Fibroblast of skin of left quadriceps (primary cell): ENCODE results near the gene DST.
"Not testable (repeated sequence)": the region's sequence is repeated elsewhere in the genome, so short reads cannot be mapped to it uniquely, and the experiment has no call there.

Source experiments
- DNase-seq, 2 experiments: peaks; one replicate each; pipeline ENCODE4 v3.0.0-alpha.2; 2013; ENCODE audit warnings: low read depth in 2 of 2

The DST gene

GRCh38 chr6:56517155-56517745 lies 125.4 kb downstream of the DST start:
- DNase-seq: peak in 1 of 2 experiments; percentile 42

- no peak for DNase-seq
These were observed 126.7 kb downstream of the DST start for GRCh38 chr6:56516003-56516402.

GRCh38 chr6:56515081-56515905 lies 127.4 kb downstream of the DST start:
- DNase-seq: no peak

GRCh38 chr6:56514395-56514794 lies 128.3 kb downstream of the DST start:
- no peak for DNase-seq

GRCh38 chr6:56513631-56514030 lies 129.1 kb downstream of the DST start:
- no peak for DNase-seq

GRCh38 chr6:56511591-56511990 lies 131.1 kb downstream of the DST start:
- DNase-seq: no peak

GRCh38 chr6:56510984-56511531 lies 131.6 kb downstream of the DST start:
- DNase-seq: no peak

GRCh38 chr6:56509031-56509430 lies 133.7 kb downstream of the DST start:
- DNase-seq: no peak

- DNase-seq: no peak
These were observed 135.2 kb downstream of the DST start for GRCh38 chr6:56507517-56507916.

- no peak for DNase-seq
These were observed 137.0 kb downstream of the DST start for GRCh38 chr6:56505512-56506260.

GRCh38 chr6:56501993-56502392 lies 140.7 kb downstream of the DST start:
- no peak for DNase-seq

GRCh38 chr6:56499095-56499494 lies 143.6 kb downstream of the DST start:
- DNase-seq: no peak

- DNase-seq: no peak
These were observed 145.0 kb downstream of the DST start for GRCh38 chr6:56497691-56498090.

- no peak for DNase-seq
These were observed 145.4 kb downstream of the DST start for GRCh38 chr6:56497240-56497639.

- not testable (repeated sequence) for DNase-seq
These were observed 146.0 kb downstream of the DST start for GRCh38 chr6:56496650-56497049.

GRCh38 chr6:56495654-56496053 lies 147.0 kb downstream of the DST start:
- no peak for DNase-seq

- DNase-seq: peak; percentile 8 to 23
These were observed 150.9 kb downstream of the DST start for GRCh38 chr6:56491606-56492328.

GRCh38 chr6:56490993-56491392 lies 151.7 kb downstream of the DST start:
- DNase-seq: peak; percentile 33 to 35

- DNase-seq: no peak
These were observed 153.1 kb downstream of the DST start for GRCh38 chr6:56489559-56489958.

- DNase-seq: no peak
These were observed 154.4 kb downstream of the DST start for GRCh38 chr6:56488281-56488680.

- no peak for DNase-seq
These were observed 156.0 kb downstream of the DST start for GRCh38 chr6:56486681-56487080.

- DNase-seq: peak in 1 of 2 experiments; percentile 4
These were observed 158.0 kb downstream of the DST start for GRCh38 chr6:56484669-56485068.
